GM12864 (cell line): ENCODE results near the gene BTG4.

ENCODE experiments used
- DNase-seq: peaks from one replicate; pipeline ENCODE4 v3.0.0-alpha.2; 2011; ENCODE audit warnings: low read depth
- H3K4me3 ChIP-seq: 2 replicates; pipeline ENCODE4 v1.5.1; 2011; ENCODE audit warnings: mild to moderate bottlenecking, low read depth, low read length, control low read depth
- TF ChIP-seq, protein P1 (sequence below): IDR thresholded peaks from 2 replicates; pipeline ENCODE4 v1.5.1; 2011; ENCODE audit warnings: low read depth, mild to moderate bottlenecking, moderate library complexity, low read length, control low read depth, inconsistent platforms; ENCODE audit errors: missing control alignments

The BTG4 gene

DNA sequence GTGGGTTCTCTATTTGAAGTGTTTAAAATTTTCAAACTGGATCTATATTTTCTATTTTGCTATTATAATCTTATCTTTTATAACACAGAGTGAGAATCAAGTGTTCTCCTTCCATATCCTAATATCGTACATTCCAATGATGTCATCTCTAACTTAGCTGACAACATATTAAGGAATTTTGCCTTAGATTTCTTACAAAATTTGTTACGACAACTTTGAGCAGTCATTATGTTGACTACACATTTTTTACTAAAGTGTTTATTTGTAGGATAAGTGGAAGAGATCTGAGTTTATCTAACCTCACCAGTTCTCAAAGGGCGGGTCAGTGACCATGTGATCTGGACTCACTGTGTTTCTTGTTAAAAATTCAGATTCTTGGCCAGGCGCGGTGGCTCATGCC is 12.7 kb downstream of the BTG4 start:
- TF ChIP-seq, protein P1, sequence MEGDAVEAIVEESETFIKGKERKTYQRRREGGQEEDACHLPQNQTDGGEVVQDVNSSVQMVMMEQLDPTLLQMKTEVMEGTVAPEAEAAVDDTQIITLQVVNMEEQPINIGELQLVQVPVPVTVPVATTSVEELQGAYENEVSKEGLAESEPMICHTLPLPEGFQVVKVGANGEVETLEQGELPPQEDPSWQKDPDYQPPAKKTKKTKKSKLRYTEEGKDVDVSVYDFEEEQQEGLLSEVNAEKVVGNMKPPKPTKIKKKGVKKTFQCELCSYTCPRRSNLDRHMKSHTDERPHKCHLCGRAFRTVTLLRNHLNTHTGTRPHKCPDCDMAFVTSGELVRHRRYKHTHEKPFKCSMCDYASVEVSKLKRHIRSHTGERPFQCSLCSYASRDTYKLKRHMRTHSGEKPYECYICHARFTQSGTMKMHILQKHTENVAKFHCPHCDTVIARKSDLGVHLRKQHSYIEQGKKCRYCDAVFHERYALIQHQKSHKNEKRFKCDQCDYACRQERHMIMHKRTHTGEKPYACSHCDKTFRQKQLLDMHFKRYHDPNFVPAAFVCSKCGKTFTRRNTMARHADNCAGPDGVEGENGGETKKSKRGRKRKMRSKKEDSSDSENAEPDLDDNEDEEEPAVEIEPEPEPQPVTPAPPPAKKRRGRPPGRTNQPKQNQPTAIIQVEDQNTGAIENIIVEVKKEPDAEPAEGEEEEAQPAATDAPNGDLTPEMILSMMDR, result no peak
- DNase-seq, result no peak
- H3K4me3 ChIP-seq, result no peak overlapping the region

DNA sequence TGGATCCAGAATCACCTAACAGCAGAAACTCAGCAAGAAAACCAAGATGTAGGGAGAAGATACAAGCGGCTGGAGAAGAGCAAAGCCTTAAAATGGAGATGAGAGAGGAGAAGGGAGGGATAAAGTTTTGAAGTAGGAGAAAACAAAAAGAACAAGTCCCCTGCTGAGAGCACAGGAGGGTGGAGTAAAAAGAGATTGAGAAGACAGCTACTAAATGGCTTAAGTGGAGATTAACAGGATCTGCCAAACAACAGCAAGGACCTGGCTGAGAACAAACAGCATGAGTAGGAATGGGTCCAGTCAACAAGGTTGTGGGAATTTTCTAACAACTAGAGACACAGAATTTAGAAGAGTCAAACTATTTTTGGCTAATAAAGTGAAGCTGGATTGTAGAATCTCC is 18.1 kb downstream of the BTG4 start:
- no peak for DNase-seq
- no peak overlapping the region for H3K4me3 ChIP-seq
- TF ChIP-seq, protein P1, result no peak

DNA sequence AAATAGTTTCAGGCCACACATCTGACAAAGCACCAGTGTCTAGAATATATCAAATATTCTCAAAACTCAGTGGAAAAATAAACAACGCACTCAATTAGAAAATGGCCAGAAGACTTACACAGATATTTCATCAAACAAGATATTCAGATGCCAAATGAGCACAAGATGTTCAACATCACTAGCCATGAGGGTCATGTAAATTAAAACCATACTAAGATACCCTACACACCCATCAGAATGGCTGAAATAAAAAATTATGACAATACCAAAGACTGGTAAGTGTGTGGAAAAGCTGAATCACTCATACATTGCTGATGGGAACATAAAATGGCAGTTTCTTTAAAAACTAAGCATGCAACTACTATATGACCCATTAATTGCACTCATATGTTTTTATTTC is 21.7 kb downstream of the BTG4 start:
- TF ChIP-seq, protein P1, result no peak
- no peak for DNase-seq
- no peak overlapping the region for H3K4me3 ChIP-seq

DNA sequence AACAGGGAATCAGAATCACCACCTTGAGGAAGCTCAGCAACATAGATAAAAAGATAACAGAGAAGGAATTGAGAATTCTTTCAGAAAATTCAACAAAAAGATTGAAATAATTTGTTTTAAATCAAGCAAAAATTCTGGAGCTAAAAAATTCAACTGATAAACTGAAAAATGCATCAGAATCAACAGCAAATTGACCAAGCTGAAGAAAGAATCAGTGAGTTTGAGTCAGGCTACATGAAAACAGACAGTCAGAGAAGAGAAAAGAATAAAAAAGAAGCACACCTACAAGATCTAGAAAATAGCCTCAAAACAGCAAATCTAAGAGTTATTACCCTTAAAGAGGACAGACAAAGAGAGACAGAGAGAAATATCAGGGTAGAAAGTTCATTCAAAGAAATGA is 28.8 kb downstream of the BTG4 start:
- no peak overlapping the region for H3K4me3 ChIP-seq
- TF ChIP-seq, protein P1, result no peak
- DNase-seq, result no peak

DNA sequence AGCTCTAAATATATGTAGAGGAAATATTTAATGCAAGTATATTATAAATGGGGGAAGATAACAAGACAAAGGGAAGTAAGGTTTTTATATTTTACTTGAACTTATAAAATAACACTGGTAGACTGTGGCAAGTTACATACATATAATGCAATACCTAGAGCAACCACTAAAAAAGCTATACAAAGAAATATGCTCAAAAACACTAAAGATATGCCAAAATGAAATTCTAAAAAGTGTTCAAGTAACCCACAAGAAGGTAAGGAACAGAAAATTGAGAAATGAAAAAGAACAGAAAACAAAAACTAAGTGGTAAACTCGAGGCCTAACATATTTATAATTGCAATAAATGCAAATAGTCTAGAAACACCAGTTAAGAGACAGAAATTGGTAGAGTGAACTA is 32.5 kb downstream of the BTG4 start:
- H3K4me3 ChIP-seq, result no peak overlapping the region
- TF ChIP-seq, protein P1, result no peak
- no peak for DNase-seq

DNA sequence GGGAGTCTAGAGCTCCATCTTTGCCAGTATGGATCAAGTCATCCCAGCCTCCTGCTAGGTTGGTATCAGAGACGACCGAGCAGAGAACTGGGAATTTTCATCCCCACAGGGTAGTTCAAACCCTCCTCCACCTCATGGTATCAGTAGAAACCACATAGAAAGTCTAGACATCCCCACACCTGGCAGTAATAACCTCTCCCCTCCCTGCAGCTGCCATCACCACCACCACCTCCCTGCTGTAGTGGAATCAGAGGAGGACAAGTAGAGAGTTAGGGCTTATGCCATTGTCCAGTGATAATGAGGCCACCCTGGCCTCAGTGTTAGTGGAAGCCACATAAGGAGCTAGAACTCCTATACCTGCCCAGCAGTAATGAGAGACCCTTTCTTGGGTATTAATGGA is 34.3 kb downstream of the BTG4 start:
- TF ChIP-seq, protein P1, result no peak
- H3K4me3 ChIP-seq, result no peak overlapping the region
- DNase-seq, result no peak

DNA sequence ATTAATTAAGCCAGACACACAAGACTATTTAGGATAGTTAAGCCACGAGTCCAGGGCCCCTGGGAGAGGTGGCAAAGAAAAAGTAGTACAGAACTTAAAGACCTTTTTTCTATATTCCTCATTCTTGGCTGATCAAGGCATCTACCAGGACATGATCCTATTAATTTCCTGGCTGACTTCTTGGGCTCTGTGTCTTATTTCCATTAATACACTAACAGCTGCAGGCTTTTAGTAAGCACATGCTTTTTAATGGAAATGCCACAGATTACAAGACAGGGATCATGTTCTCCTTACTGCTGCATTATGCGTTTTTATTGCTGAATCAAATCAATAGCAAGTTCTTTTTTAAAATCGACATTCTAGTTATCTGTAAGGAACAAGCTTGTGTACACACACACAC is 35.2 kb downstream of the BTG4 start:
- TF ChIP-seq, protein P1, result no peak
- DNase-seq, result no peak

More for the DNA sequence above, 35.2 kb downstream of the BTG4 start:
- H3K4me3 ChIP-seq, result no peak overlapping the region
